Karpas-422 (cell line): ENCODE measurements around the gene MUC5AC. TPM values are rescaled to one million over a fixed set of nuclear protein-coding genes. Genes with fewer than 3 reads are reported as not detected.
"Not testable (repeated sequence)": the region's sequence is repeated elsewhere in the genome, so short reads cannot be mapped to it uniquely, and the experiment has no call there.

Experiments
- DNase-seq: peaks from one replicate; pipeline ENCODE4 v3.0.0-alpha.2; 2015
- H2AFZ ChIP-seq: fragments of 200-600 bp; sonication (generic); 2 replicates; pipeline ENCODE4 v1.6.1; 2014; ENCODE audit warnings: antibody characterized with exemption, low read length, mixed read lengths
- H3K27ac ChIP-seq: fragments of 200-600 bp; sonication (generic); 2 replicates; pipeline ENCODE4 v1.5.1; 2014; ENCODE audit warnings: mild to moderate bottlenecking, low read length, moderate library complexity
- H3K27me3 ChIP-seq: fragments of 200-600 bp; sonication (generic); 2 replicates; pipeline ENCODE4 v1.6.1; 2014; ENCODE audit warnings: low read length, mixed read lengths
- H3K36me3 ChIP-seq: fragments of 200-600 bp; sonication (generic); 2 replicates; pipeline ENCODE4 v1.6.1; 2014; ENCODE audit warnings: low read length, mixed read lengths; ENCODE audit not compliant: insufficient read depth
- H3K4me1 ChIP-seq: fragments of 200-600 bp; sonication (generic); 2 replicates; pipeline ENCODE4 v1.6.1; 2014; ENCODE audit warnings: mild to moderate bottlenecking, low read length, mixed read lengths
- H3K4me2 ChIP-seq: fragments of 200-600 bp; sonication (generic); 2 replicates; pipeline ENCODE4 v1.6.1; 2014; ENCODE audit warnings: low read length, low read depth, mild to moderate bottlenecking; ENCODE audit not compliant: poor library complexity, severe bottlenecking
- H3K4me3 ChIP-seq: fragments of 200-600 bp; sonication (generic); 2 replicates; pipeline ENCODE4 v1.5.1; 2014; ENCODE audit warnings: mild to moderate bottlenecking, antibody characterized with exemption, low read length, mixed read lengths
- H3K79me2 ChIP-seq: fragments of 200-600 bp; sonication (generic); 2 replicates; pipeline ENCODE4 v1.6.1; 2014; ENCODE audit warnings: mild to moderate bottlenecking, low read length, mixed read lengths
- H3K9ac ChIP-seq: fragments of 200-600 bp; sonication (generic); 2 replicates; pipeline ENCODE4 v1.6.0; 2014; ENCODE audit warnings: low read length
- H3K9me2 ChIP-seq: fragments of 200-600 bp; sonication (generic), shearing (Covaris generic); replicated peaks from 2 replicates; pipeline ENCODE4 v1.6.0; 2014; ENCODE audit warnings: mild to moderate bottlenecking, low read length, moderate library complexity; ENCODE audit not compliant: insufficient read depth
- H3K9me3 ChIP-seq: fragments of 300-700, 200-600 bp; sonication (generic); 2 replicates; pipeline ENCODE4 v1.6.1; 2014; ENCODE audit warnings: low read length, mixed read lengths
- H4K20me1 ChIP-seq: fragments of 200-600 bp; sonication (generic); 2 replicates; pipeline ENCODE4 v1.6.1; 2014; ENCODE audit warnings: mild to moderate bottlenecking, antibody characterized with exemption, low read length, low read depth; ENCODE audit not compliant: insufficient read depth
- total RNA-seq: library from RNA; depleted of rRNA; stranded (reverse); fragments of >200 nt; shearing (Covaris generic); gene quantifications from 2 replicates; pipeline ENCODE4 v1.2.3, GENCODE V29; 2014; ENCODE audit warnings: low replicate concordance

MUC5AC gene
- total RNA-seq, 1 experiment from 2014 or later: not detected

GRCh38 chr11:1113405-1114201, 44.1 kb upstream of the MUC5AC start:
- DNase-seq: no peak
- no peaks in the 10 kb centered on the region for H3K4me1 ChIP-seq
- H3K36me3 ChIP-seq: no peaks in the 10 kb centered on the region

DNA sequence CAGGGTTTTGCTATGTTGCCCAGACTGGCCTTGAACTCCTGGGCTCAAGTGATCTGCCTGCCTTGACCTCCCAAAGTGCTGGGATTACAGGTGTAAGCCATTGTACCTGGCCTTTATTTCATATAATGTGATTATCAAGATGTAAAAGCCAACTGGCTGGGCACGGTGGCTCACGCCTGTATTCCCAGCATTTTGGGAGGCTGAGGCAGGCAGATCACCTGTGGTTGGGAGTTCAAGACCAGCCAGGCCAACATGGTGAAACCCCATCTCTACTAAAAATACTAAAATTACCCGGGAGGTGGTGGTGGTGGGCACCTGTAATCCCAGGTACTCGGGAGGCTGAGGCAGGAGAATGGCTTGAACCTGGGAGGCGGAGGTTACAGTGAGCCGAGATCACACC, 42.5 kb upstream of the MUC5AC start:
- not testable (repeated sequence) for H3K4me3 ChIP-seq, H3K9me3 ChIP-seq, H3K27me3 ChIP-seq, H2AFZ ChIP-seq, H4K20me1 ChIP-seq, H3K9me2 ChIP-seq, H3K36me3 ChIP-seq, H3K9ac ChIP-seq, H3K27ac ChIP-seq, DNase-seq, H3K79me2 ChIP-seq, H3K4me1 ChIP-seq, H3K4me2 ChIP-seq

More at GRCh38 chr11:1113405-1114201, 44.1 kb upstream of the MUC5AC start:
- Histone ChIP-seq H3K9ac (no peak overlapping the region), H2AFZ (no peak overlapping the region), H3K27me3 (no peaks in the 10 kb centered on the region), H4K20me1 (no peaks in the 10 kb centered on the region), H3K9me3 (no peaks in the 10 kb centered on the region), H3K4me2 (no peak overlapping the region), H3K4me3 (no peak overlapping the region), H3K27ac (no peak overlapping the region), H3K9me2 (no peaks in the 10 kb centered on the region), H3K79me2 (no peaks in the 10 kb centered on the region)

DNA sequence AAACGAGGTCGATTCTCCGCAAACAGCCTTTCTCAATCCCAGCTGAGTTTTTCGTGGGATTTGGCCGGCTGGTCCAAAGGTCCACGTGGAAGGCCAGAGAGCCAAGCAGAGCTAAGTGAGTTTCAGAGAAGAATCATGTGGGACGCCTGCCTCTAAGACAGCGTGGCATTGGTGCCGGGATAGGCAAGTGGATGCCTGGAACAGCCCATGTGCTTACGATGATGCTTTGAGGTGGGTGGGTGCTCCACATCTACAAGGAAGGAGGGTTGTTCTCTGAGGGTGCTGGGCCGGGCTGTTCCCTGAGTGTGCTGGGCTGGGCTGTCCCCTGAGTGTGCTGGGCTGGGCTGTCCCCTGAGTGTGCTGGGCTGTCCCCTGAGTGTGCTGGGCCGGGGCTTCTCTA, 41.6 kb upstream of the MUC5AC start:
- no peaks in the 10 kb centered on the region for H3K9me2 ChIP-seq
- DNase-seq: no peak

DNA sequence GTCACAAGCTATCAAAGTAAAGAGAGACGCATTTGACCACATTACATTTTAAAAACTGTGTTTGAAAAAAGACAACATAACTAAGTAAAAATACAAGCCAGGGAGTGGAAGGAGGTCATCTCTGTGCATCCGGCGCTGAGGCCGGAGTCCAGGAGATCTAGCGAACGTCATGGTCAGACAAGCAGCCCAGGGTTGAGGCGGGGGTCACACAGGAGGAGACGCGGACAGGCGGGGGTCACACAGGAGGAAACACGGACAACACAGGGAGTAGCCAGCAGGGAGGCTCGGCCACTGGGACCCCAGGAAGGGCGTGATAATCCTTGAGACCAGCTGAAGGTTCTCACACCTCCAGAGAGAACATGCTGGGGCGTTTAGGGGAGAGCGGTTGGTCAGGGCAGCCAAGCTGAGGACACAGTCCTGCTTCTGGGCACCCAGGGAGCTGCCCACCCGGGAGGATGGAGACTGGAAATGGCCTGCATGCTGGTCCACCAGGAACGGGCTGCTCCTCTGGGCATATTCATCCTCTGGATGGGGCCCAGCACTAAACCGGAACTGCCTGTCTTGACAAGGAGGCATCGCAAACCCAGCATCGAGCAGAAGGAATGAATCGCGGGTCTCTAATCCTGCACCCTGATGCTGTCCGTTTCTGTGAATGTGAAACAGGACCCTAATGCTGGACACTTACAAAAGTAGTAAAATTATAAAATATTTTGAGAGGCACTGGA, 40.9 kb upstream of the MUC5AC start:
- Histone ChIP-seq H3K4me3 (no peak overlapping the region), H3K9me2 (no peaks in the 10 kb centered on the region), H3K79me2 (no peaks in the 10 kb centered on the region), H3K27ac (no peak overlapping the region), H4K20me1 (no peaks in the 10 kb centered on the region), H2AFZ (no peak overlapping the region), H3K4me1 (no peaks in the 10 kb centered on the region), H3K9ac (no peak overlapping the region), H3K36me3 (no peaks in the 10 kb centered on the region), H3K4me2 (no peak overlapping the region), H3K9me3 (no peaks in the 10 kb centered on the region), H3K27me3 (no peaks in the 10 kb centered on the region)
- DNase-seq: no peak

More for the DNA sequence above, 41.6 kb upstream of the MUC5AC start:
- H3K4me1 ChIP-seq: no peaks in the 10 kb centered on the region
- H3K4me3 ChIP-seq: no peak overlapping the region
- H4K20me1 ChIP-seq: no peaks in the 10 kb centered on the region
- no peaks in the 10 kb centered on the region for H3K36me3 ChIP-seq
- no peak overlapping the region for H3K4me2 ChIP-seq
- H3K9ac ChIP-seq: no peak overlapping the region
- no peaks in the 10 kb centered on the region for H3K9me3 ChIP-seq
- H2AFZ ChIP-seq: no peak overlapping the region
- no peaks in the 10 kb centered on the region for H3K27me3 ChIP-seq
- no peak overlapping the region for H3K27ac ChIP-seq
- no peaks in the 10 kb centered on the region for H3K79me2 ChIP-seq

GRCh38 chr11:1117992-1118391, 39.8 kb upstream of the MUC5AC start:
- Histone ChIP-seq H3K9me2 (no peaks in the 10 kb centered on the region), H4K20me1 (no peaks in the 10 kb centered on the region), H3K4me2 (no peak overlapping the region), H3K79me2 (no peaks in the 10 kb centered on the region), H3K27ac (no peak overlapping the region), H3K36me3 (no peaks in the 10 kb centered on the region), H3K9me3 (no peaks in the 10 kb centered on the region), H3K4me3 (no peak overlapping the region), H3K4me1 (no peaks in the 10 kb centered on the region), H3K27me3 (no peaks in the 10 kb centered on the region), H3K9ac (no peak overlapping the region), H2AFZ (no peak overlapping the region)
- no peak for DNase-seq

GRCh38 chr11:1118755-1119603, 38.8 kb upstream of the MUC5AC start:
- no peaks in the 10 kb centered on the region for H4K20me1 ChIP-seq
- DNase-seq: no peak
- no peaks in the 10 kb centered on the region for H3K27me3 ChIP-seq
- no peaks in the 10 kb centered on the region for H3K4me1 ChIP-seq
- H2AFZ ChIP-seq: no peak overlapping the region
- H3K4me2 ChIP-seq: no peak overlapping the region
- no peaks in the 10 kb centered on the region for H3K9me2 ChIP-seq
- no peak overlapping the region for H3K27ac ChIP-seq
- no peak overlapping the region for H3K9ac ChIP-seq
- no peaks in the 10 kb centered on the region for H3K9me3 ChIP-seq
- H3K79me2 ChIP-seq: no peaks in the 10 kb centered on the region
- H3K36me3 ChIP-seq: no peaks in the 10 kb centered on the region
- no peak overlapping the region for H3K4me3 ChIP-seq

DNA sequence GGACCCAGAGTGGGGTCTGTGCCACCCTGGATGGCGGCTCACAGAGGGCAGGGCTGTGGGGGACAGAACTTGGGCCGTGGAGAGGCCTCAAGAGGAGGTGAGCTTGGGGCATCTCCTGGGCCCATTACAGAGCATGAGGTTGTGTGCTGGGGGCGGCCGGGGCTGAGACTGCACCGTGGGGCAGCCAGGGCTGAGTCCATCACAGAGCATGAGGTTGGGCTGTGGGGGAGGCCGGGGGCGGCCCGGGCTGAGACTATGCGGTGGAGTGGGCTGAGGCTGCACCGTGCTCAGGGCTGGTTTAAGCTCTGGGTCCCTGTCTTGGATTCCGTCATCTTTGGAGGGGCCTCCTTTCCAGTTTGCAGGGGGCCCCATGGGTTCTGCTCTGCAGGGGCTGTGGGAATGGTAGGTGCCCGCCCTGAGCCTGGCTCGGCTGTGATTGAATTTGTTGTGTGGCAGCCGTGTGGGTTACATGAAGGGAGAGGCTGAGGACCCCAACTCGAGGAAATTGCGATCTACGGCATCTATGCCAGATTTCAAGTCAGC, 38.1 kb upstream of the MUC5AC start:
- H3K79me2 ChIP-seq: no peaks in the 10 kb centered on the region
- no peaks in the 10 kb centered on the region for H4K20me1 ChIP-seq
- no peaks in the 10 kb centered on the region for H3K4me1 ChIP-seq
- no peak overlapping the region for H3K9ac ChIP-seq
- H3K36me3 ChIP-seq: no peaks in the 10 kb centered on the region
- no peaks in the 10 kb centered on the region for H3K9me2 ChIP-seq
- no peaks in the 10 kb centered on the region for H3K27me3 ChIP-seq
- no peaks in the 10 kb centered on the region for H3K9me3 ChIP-seq
- no peak for DNase-seq
- H2AFZ ChIP-seq: no peak overlapping the region
- no peak overlapping the region for H3K27ac ChIP-seq
- H3K4me3 ChIP-seq: no peak overlapping the region
- no peak overlapping the region for H3K4me2 ChIP-seq
